Fibroblast of skin of left biceps (primary cell): ENCODE measurements around the gene EGFL7.

Source experiments
- DNase-seq, 2 experiments: peaks; one replicate each; pipeline ENCODE4 v3.0.0-alpha.2; 2013; ENCODE audit warnings: low read depth in 2 of 2

EGFL7 gene

DNA sequence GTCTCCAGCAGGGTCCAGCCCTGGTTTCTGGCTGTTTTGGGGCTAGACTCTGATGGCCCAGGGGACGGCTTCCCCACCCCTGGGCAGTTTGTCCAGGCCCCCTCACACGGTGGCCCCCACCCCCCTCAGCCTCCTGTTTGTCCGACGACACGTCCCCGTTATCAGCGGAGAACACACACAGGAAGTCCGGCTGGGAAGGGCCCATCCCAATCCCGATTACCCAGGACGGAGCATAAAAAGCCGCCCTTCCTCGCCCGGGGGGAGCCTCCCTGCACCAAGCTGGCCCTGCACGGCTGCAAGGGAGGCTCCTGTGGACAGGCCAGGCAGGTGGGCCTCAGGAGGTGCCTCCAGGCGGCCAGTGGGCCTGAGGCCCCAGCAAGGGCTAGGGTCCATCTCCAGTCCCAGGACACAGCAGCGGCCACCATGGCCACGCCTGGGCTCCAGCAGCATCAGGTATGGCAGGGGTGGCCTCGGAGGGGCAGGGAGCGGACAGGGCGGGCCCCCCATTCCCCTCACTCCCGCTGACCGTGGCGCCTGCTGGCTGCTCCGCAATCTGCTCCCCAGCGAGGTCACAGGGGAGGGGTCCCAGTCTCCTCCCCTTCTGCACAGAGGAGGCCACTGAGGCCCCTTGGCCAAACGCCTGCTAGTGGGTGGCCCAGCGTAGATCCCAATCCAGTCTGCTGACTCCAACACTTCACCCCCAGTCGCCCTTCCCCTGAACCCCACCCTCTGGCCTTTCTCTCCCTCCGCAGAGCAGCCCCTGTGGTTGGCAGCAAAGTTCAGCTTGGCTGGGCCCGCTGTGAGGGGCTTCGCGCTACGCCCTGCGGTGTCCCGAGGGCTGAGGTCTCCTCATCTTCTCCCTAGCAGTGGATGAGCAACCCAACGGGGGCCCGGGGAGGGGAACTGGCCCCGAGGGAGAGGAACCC lies at the start of gene EGFL7:
Gene EGFL7 (plus strand): TSS at position 261 of the 926 bp plus-strand sequence. CDS start 5,367 bp downstream, outside the sequence.
- DNase-seq, result no peak

DNA sequence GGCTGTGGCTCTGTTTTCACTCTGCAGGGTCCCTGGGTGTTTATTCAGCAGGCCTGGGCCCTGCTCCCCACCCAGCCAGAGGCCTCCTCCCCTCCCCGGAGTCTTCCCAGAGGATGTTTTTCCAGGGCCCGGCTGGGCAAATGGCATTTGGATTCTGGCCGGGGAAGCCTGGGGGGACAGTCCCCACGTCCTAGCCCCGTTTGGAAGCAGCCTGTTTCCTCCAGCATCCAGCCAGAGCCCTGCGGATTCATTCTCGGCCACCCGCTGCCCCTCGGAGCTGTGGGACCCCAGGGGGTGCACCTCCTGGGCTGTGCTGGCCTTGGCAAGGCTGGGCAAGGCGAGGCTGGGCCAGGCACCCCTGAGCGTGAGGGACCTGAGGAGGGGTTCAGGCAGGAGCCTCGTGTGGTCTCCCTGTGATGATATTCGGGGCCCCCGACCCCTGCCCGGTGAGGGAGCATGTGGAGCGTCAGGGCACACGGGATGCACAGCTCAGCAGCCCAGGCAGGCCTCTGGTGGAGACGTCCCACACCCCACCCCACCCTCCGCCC lies 48.8 kb upstream of the EGFL7 start:
- no peak for DNase-seq

DNA sequence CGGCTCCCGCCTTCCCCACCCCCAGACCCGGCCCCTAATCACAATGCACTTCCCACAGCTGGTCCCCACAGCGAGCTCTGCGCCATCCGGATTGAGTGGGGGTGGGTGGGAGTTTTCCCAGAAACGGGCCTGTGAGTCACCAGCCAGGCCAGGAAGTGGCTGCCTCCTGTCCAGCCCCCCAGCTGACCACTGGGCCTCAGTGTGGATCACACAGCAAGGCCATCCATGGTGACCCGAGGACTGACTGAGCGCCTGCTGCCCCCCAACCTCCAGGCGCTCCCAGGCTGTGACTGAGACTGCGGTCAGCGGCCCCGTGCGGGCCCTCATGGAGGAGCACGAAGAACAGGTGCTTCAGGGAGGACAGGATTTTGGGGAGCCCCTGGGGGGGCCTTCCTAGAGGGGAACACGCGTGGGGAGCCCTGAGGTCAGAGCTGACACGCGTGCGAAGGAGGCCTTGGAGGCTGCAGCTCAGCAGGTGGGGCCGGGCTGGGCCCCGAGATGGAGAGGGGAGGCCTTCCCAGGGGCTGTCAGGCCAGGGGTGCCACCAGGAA lies 48.3 kb upstream of the EGFL7 start:
- peak; percentile 9 to 17 for DNase-seq

DNA sequence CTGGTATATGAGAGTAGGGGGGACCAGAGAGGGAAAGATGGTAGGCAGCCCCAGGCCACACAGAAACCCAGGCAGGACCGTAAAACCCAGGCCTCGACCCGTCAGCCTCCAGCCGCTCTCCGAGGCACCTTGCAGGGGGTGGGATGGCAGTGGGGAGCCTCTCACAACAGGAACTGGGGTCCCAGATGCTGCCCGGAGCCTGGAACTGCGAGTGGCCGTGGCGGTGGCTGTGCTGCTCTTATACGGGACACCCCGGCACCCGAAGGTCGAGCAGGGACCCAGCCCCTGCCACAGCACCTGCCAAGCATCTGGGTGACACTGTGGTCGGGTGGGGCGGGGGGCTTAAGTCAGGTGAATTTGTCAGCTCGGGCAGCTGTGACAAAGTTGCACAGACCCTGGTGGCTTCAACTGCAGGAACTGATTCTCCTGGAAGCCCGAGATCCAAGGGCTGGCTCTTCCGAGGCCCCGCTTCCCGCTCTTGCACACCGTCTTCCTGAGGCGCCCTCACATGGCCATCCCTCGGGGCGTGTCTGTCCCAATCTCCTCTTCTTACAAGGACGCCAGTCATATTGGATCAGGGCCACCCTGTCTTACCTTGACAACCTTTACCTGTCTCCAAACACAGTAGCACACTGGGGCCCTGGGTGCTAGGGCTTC lies 47.6 kb upstream of the EGFL7 start:
- DNase-seq, result no peak

DNA sequence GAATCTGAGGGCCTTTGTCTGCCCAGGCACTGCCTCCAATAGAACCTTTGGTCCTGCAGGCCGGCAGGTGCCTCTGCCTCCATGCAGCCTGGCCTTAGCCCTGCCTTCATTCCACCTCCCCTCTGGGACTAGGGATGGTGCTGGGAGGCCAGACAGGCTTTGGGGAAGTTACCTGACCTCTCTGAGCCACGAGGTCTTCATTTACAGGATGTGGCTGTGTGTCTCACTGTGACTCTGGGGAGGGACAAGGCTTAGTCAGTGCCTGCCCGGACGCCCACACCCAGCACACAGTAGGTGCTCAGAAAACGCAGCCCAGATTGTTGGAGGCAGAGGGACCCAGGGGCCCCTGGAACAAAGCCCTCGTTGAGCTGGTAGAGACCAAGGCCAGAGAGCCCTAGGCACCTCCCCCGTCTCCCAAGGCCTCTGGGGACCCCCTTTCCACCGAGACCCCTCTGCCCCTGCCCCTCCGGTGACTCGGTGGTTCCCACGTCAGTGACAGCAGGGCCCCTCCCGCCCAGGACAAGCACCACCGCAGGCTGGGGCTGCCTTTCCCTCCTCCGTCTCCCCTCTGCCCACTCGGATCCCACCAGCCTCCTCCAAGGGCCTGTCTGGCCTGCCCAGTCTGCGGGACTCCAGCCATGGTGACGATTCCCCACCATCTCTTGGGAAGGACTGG lies 46.9 kb upstream of the EGFL7 start:
- no peak for DNase-seq

DNA sequence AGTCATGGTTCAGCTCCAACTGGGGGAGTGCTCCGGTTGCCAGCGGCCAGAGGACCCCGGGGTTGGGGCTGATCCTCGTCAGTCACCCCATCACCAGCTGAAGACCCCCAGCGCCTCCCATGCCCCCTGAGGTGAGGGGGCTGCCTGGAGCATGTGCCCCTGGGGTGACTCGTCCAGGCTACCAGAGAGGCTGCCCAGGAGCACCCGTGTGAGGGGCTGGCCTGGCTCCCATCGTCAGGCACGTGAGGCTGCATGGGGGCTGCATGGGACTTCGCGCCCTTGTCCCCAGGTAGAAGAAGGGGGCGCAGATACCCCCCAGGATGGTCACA lies 46.4 kb upstream of the EGFL7 start:
- no peak for DNase-seq

DNA sequence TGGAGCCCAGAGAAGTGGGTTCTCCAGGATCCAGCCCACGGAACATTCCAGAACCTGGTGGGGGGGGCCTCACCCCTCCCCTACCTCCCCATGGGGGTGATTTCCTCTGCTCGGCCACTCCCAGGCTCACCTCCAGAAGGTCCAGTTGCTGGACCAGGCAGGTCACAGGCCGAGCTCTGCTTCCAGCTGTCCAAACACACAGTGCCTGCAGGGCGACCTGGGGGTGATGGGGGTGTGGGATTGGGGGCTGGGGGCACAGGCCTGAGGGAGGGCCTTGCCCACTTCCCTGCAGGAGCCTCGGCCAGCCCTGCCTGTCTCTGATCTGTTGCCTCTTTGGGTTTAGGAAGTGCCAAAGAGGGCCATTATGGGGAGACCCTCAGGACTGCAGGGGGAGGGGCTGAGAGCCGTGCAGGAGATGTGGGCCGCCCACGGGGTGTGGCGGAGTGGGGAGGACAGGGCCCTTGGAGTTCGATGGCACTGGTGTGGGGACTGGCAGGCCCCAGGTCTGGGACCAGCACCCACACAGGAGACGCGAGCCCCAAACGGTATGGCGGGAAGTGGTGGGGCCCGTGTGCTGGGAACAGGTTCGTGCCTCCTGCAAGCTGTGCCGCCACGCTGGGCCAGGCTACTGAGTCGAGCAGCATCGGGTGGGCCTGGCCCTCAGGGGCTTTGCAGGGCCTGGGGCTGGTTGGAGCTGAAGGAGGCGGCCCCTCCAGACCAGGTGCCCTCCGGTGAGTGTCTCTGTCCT lies 45.6 kb upstream of the EGFL7 start:
- no peak for DNase-seq

DNA sequence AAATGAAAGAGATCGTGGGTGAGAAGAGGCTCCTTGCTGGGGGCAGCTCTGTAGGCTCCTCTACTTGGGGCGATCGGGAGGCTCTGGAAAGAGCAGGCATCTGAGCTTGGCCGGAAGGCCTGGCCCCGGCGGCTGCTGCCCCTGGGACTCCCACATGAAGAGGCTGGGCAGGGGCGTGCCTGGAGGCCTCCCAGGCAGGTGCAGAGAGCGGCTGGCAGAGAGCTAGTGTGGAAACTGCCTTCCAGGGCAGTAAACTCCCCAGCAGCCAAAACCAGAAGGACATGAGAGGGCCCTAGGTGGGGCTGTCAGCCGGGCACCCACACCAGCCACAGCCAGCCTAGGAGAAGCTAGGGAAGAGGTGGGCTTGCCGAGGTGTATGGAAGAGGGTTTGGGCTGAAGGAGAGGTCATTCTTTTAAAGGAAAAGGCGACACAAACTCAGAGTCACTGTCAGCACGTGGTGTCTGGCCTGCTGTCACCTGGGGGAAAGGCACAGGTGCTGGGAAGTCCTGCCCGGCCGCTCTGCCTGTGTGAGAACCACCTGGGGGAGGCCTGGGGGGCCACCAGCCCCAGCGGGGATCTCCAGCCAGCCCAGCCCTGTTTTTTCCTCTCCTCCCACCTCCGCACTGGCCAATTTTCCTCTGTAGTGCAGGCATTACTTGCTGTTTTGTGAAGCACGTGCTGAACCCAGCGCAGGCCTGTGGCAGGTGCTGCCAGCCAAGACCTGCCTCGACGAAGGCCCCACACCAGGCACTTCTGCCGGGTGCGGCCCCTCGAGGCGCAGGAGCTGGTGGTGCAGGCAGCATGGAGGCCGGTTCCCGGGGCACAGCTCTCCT lies 44.8 kb upstream of the EGFL7 start:
- DNase-seq, result no peak

DNA sequence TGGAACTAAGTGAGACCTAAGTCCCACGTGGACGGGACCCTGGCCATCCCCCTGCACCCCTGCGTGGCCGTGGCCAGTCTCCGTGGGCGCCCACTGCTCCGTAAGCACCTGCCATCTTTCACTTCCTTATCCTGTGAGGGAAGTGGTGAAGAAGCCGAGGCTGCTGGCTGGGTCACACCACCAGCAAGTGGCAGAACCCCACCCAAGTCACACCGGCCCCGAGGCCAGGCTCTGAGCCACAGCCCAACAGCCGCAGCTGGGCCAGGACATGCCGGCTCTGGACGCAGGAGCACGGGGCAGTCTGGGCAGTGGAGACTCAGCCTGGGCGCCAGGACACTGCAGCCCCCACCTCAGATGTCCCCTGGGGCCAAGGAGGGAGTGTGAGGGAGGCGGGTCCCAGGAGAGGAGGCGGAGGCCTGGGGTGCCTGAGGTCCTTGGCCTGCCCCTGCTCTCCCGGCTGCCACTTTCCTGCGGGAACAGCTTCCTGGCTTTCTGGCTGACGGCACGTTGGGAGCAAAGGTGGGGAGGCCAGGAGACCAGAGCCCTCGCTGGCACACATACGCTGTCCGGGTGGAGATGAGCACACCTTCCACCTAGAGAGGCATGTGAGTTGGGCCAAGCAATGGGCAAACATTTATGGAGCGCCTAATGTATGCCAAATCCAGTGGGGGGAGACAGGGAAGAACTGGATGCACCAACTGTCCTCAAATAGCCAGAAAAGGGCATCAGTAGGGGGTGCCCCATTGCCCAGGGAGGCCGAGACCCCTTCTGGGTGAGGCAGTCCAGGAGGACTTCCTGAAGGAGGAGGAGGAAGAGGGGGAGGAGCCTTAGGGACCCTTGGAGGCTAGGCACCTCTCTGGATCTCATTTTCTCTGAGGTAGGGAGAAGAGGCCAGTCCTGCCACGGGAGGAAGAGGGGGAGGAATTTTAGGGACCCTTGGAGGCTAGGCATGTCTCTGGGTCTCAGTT lies 43.9 kb upstream of the EGFL7 start:
- DNase-seq, result no peak

DNA sequence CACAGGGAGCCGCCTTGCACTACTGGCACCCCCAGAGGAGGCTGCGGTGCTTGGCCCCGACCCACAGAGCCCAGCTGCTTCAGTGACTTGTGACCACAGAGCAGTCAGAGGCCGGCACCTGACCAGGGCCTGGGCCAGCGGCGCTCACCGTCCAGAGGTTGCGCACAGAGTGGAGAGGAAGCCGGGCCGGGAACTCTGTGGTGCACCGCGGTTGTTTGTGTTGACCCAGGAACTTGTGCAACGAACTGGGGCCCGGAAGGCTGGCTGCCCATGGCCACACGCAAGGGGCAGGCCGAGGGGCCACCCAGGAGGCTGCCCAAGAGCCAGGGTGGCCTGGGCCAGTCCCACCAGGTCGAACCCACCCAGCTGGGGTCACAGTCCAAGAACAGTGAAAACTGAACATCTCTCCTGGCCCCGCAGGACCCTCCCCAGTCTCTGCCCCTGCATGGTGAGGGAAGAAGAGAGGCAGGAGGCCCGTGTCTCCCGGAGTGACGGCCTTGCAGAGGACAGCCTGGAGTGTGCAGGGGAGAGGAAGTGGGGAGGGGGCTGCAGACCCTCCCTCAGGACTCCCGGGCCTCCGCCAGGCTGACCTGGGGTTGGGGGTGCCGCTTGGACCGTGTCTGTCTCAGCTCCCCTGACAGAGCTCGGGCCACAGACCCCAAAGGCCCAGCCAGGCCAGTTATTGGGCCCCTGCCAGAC lies 42.8 kb upstream of the EGFL7 start:
- DNase-seq, result no peak

DNA sequence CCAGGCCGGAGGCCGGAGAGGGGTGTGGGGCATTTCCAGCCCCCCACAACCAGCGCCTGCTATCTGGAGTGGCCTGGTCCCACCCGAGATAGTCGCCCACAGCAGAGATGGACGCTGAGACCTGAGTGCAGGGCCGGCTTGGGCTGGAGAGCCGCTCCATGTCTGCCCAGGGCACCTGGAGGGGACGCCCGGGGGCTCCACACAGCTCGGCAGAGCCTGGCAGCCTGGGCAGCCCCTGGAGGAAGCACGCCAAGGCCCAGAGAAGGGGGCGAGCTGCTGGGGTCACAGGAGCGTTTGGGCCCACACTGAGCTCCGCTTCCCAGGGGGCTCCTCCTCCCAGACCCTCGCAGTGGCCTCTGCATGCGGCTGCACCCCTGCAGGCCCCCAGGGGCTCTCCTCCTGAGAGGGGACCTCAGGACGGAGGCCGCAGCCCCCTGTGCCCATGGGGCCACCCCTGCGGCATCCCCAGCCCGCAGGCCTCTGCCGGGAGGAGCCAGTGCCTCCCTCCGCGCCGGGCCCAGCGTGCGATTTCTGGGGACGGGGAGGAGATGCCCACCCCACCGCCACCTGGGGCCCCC lies 42.2 kb upstream of the EGFL7 start:
- no peak for DNase-seq

DNA sequence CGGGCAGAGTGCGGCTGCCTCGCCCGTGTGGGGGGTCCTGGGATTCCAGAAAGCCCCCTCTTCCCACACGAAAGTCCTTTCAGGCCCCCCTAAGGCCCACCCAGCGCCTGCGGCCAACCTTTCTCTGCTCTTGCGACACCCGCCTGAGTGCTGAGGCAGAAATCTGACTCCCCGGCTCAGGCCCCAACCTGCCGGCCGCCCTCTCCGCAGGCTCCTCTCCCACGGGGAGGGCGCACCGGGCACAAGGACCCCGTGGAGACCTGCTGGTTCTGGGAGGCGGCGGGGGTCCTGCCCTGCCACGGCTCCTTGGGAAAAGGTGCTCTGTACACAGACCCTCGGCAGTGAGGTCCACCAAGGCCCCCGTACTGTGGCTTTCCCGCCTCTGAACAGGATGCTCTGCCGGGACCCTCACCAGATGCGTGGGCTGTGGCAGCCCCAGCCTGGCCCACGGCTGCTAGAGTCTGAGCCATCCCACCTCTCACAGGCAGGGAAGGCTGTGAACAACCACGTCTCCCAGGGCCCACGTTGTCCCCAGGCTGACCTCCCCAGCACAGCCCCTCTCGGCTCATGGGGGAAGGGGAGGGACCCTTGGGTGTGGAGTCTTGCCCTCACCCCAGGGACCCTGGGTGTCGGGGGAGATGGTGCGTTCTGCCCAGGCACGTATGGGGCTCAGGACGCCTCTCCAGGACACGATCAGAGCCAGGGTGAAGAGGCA lies 41.5 kb upstream of the EGFL7 start:
- no peak for DNase-seq

DNA sequence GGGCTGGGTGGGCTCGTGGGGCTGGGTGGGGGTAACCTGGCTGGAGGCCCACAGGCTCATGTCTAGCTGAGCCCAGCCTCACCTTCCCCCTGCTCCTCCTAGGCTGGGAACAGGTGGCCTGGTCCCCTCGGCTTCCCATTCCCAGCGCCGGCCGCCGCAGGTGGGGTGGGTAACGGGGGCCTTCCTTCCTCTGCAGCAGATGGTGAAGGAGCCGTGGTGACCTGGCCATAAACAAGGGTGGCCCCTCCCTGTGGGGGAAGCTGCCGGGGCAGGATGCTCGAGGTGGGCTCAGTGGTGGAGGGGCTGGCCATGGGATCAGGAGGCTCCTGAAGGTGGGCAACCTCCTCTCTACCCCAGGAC lies 41.0 kb upstream of the EGFL7 start:
- no peak for DNase-seq

DNA sequence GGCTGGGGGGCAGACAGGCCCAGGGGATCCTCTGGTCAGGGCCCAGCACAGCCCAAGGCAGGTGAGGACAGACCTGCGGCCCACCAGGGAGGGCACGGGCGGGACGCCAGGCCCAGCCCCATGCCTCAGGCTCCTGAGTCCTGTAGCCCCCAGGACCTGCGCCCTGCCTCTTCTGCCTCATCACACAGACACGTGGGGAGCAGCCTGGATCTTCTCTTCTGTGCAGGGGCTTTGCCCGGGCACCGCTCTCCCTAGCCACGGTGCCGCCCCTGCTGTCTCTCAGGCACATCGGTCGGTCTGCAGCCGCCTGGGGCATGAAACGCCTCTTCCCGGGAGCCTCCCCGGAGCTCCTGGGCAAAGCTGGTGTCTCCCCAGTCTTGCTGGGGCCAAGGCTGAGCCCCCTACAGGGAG lies 40.2 kb upstream of the EGFL7 start:
- DNase-seq, result no peak

DNA sequence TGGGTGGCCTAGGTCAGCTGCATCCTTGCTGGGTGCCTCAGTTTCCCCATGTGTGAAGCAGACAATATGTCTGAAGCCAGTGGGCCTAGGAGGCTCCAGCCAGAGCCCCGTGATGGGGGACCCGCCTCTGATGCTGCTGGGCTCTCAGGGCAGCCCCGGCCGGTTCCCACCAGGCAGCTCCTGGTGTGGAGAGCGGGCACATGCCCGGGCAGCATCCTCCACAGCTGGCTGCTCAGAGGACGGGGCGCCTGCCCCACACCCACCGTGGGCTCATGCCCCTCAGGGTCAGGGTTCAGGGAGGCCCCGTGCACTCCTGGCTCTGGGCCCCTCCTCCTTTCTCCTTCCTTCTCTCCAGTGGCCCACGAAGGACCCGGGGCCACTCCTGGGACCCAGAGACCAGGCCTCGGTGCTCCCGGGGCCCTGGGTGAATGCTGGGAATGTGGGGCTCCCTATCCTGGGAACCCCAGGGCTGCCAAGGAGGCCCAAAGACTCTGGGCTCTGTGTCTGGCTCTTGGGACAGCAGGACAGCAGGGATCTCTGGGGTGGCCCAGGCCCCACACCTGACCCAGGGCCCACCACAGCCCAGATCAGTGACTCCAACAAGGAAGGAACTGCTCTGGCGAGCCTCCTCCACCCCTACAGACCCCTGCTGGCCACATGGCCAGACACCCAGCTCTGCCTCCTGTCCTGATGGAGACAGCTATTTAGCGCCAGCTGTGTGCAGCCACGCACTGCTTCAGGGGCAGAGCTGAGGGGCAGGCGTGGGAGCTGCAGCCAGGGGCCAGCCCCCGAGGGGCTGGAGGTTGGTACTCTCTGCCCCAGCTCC lies 39.5 kb upstream of the EGFL7 start:
- no peak for DNase-seq

DNA sequence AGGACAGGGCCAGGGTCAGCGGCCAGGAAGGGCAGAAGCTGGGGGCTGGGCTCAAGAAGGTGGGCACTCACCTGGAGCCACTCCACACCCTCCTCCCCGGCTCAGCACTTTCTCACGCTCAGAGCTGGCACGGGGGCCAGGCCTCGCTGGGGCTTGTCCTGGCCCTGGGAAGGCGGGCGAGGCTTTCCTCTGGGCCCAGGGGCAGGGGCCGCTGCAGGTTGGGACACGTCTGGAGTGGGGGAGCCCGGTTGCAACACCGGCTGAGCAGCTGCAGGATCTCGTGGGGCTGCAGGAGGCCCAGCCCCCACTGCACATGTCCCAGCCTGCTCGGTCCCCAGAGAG lies 38.9 kb upstream of the EGFL7 start:
- no peak for DNase-seq
